CD14-positive monocyte (primary cell): ENCODE results near the gene CDH4. TPM values are rescaled to one million over a fixed set of nuclear protein-coding genes. Genes with fewer than 3 reads are reported as not detected.

Experiments
- DNase-seq, 3 donors: peaks; one replicate each; pipeline ENCODE4 v3.0.0-alpha.2; 2011 to 2022
- H2AFZ ChIP-seq: 2 replicates; pipeline ENCODE4 v1.6.0; 2012; ENCODE audit warnings: mild to moderate bottlenecking, low read depth, low read length, inconsistent platforms; ENCODE audit not compliant: insufficient read depth, poor library complexity, severe bottlenecking
- H3K27ac ChIP-seq, 2 donors: 1 replicate in 1 of 2; 2 replicates in 1 of 2; pipeline ENCODE4 v1.5.1; 2012 to 2013; ENCODE audit warnings: low read length in 2 of 2, control low read depth in 1 of 2, inconsistent platforms in 1 of 2, low read depth in 1 of 2, mild to moderate bottlenecking in 1 of 2
- H3K27me3 ChIP-seq, 2 donors: one replicate each; pipeline versions ENCODE4 v1.6.0 to v1.6.1; 2011 to 2013; ENCODE audit warnings: low read length in 2 of 2; ENCODE audit not compliant: control insufficient read depth in 2 of 2, insufficient read depth in 2 of 2
- H3K36me3 ChIP-seq, 2 donors: replicated peaks in 1 of 2; 1 replicate in 1 of 2; 2 replicates in 1 of 2; pipeline versions ENCODE4 v1.5.1 to v1.6.1; 2012 to 2013; ENCODE audit warnings: low read length in 2 of 2, control low read depth in 1 of 2, inconsistent platforms in 1 of 2, mild to moderate bottlenecking in 1 of 2; ENCODE audit not compliant: insufficient read depth in 2 of 2, control insufficient read depth in 1 of 2
- H3K4me1 ChIP-seq, 2 donors: 1 replicate in 1 of 2; 2 replicates in 1 of 2; pipeline versions ENCODE4 v1.5.1 to v1.6.1; 2012 to 2013; ENCODE audit warnings: low read length in 2 of 2, control low read depth in 1 of 2, inconsistent platforms in 1 of 2, mild to moderate bottlenecking in 1 of 2, moderate library complexity in 1 of 2; ENCODE audit not compliant: insufficient read depth in 2 of 2, control insufficient read depth in 1 of 2
- H3K4me2 ChIP-seq: replicated peaks from 2 replicates; pipeline ENCODE3; 2012; ENCODE audit warnings: low read length, moderate library complexity, mild to moderate bottlenecking; ENCODE audit not compliant: poor library complexity, severe bottlenecking; ENCODE audit errors: extremely low read depth
- H3K4me3 ChIP-seq, 3 experiments: fragments of 200-600 bp in 1 of 3; sonication (generic) in 1 of 3; replicated peaks in 1 of 3; 1 replicate in 2 of 3; 2 replicates in 1 of 3; pipeline ENCODE4 v1.5.1; 2011 to 2013; ENCODE audit warnings: low read length in 3 of 3, mild to moderate bottlenecking in 3 of 3, control low read depth in 2 of 3, low read depth in 2 of 3, inconsistent platforms in 1 of 3, moderate library complexity in 1 of 3
- H3K79me2 ChIP-seq: 2 replicates; pipeline ENCODE4 v1.6.0; 2012; ENCODE audit warnings: mild to moderate bottlenecking, control low read depth, inconsistent platforms, low read length, moderate library complexity; ENCODE audit not compliant: insufficient read depth
- H3K9ac ChIP-seq: 2 replicates; pipeline ENCODE4 v1.6.0; 2017; ENCODE audit warnings: low read length, mild to moderate bottlenecking; ENCODE audit not compliant: insufficient read depth, poor library complexity, severe bottlenecking
- H3K9me3 ChIP-seq, 2 donors: replicated peaks in 1 of 2; 1 replicate in 1 of 2; 2 replicates in 1 of 2; pipeline versions ENCODE4 v1.5.1 to v1.6.1; 2012 to 2013; ENCODE audit warnings: low read length in 2 of 2, control low read depth in 1 of 2; ENCODE audit not compliant: control insufficient read depth in 1 of 2, insufficient read depth in 1 of 2
- H4K20me1 ChIP-seq: 2 replicates; pipeline ENCODE4 v1.6.0; 2012; ENCODE audit warnings: mild to moderate bottlenecking, low read length, control low read depth, moderate library complexity; ENCODE audit not compliant: insufficient read depth
- H3K27ac Mint-ChIP-seq, 7 donors: one replicate each; pipeline ENCODE4 v1.8.0; 2020; ENCODE audit warnings: mild to moderate bottlenecking in 7 of 7, mixed read lengths in 7 of 7, moderate library complexity in 6 of 7, inconsistent platforms in 2 of 7
- H3K27me3 Mint-ChIP-seq, 3 donors: one replicate each; pipeline ENCODE4 v1.8.0; 2021 to 2022; ENCODE audit warnings: low read depth in 3 of 3, mild to moderate bottlenecking in 3 of 3, mixed read lengths in 3 of 3, moderate library complexity in 3 of 3, inconsistent platforms in 1 of 3
- H3K36me3 Mint-ChIP-seq, 2 donors: one replicate each; pipeline ENCODE4 v1.8.0; 2020; ENCODE audit warnings: mixed read lengths in 2 of 2, inconsistent platforms in 1 of 2, mild to moderate bottlenecking in 1 of 2
- H3K4me1 Mint-ChIP-seq: one replicate; pipeline ENCODE4 v1.8.0; 2020; ENCODE audit warnings: mild to moderate bottlenecking, mixed read lengths
- H3K4me3 Mint-ChIP-seq, 2 donors: one replicate each; pipeline ENCODE4 v1.8.0; 2020; ENCODE audit warnings: mild to moderate bottlenecking in 2 of 2, mixed read lengths in 2 of 2, moderate library complexity in 1 of 2
- H3K9me3 Mint-ChIP-seq, 7 donors: one replicate each; pipeline ENCODE4 v1.8.0; 2020 to 2022; ENCODE audit warnings: mixed read lengths in 7 of 7, mild to moderate bottlenecking in 6 of 7, moderate library complexity in 6 of 7, inconsistent platforms in 2 of 7
- WGBS: methylation state at CpG from one replicate; pipeline ENCODE4 v1.1.5; 2013; ENCODE audit warnings: missing lambda C conversion rate; ENCODE audit not compliant: insufficient coverage; 5-methylcytosine and 5-hydroxymethylcytosine counted together
- intact Hi-C, 2 donors: fragments of 100-400 bp; cut with micrococcal nuclease; formaldehyde crosslinking; loops; one replicate each; pipeline versions ENCODE4 v1.15.0 to v1.15.1; 2023
- polyA plus RNA-seq, 3 donors: library from polyadenylated mRNA; depleted of rRNA in 1 of 3; unstranded in 2 of 3; stranded (reverse) in 1 of 3; fragments of 300-500 nt in 2 of 3; fragments of >200 nt in 1 of 3; fragmentation: Illumina TruSeq in 2 of 3; gene quantifications; 1 replicate in 2 of 3; 2 replicates in 1 of 3; pipeline ENCODE4 v1.2.3, GENCODE V29; 2012 to 2021
- TF ChIP-seq, protein P1 (sequence below): fragments of 200-600 bp; IDR thresholded peaks from one replicate; pipeline ENCODE4 v1.8.0; 2022; ENCODE audit warnings: antibody characterized with exemption, mild to moderate bottlenecking

The CDH4 gene
- polyA plus RNA-seq, 3 donors = not detected

DNA sequence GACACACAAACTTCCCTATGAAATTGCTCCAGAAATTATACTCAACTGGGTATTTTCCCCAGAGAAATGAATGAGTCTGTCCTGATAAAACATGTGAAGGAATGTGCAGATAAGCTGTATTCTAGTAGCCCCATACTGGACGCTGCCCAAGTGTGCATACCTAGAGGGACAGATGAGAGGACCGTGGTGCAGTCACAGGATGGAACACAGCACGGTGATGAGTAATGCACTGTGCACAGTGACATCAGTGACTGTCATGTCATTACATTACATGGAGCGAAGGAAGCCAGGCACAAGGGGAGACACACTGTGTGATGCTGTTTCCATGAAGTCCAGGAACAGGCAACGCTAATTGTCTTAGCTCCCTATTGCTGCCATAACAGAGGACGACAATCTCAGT is 155.5 kb downstream of the CDH4 start:
- Histone ChIP-seq H3K9me3 (peaks cover 30 to 82% of the 10 kb centered on the region in 2 donors), H3K27me3 (no peaks in the 10 kb centered on the region), H3K4me2 (no peak overlapping the region), H2AFZ (no peak overlapping the region), H3K4me1 (no peaks in the 10 kb centered on the region), H3K27ac (no peak overlapping the region), H3K4me3 (no peak overlapping the region), H3K36me3 (no peaks in the 10 kb centered on the region), H3K79me2 (no peaks in the 10 kb centered on the region), H4K20me1 (no peaks in the 10 kb centered on the region), H3K9ac (no peak overlapping the region)
- H3K4me1 Mint-ChIP-seq = no peaks in the 10 kb centered on the region
- no peak overlapping the region for H3K4me3 Mint-ChIP-seq
- DNase-seq = no peak
- intact Hi-C loops = no loop called here
- no peaks in the 10 kb centered on the region for H3K27me3 Mint-ChIP-seq
- H3K27ac Mint-ChIP-seq = no peak overlapping the region
- H3K36me3 Mint-ChIP-seq = no peaks in the 10 kb centered on the region
- WGBS = 95% methylated on average over 6 of the region's 6 CpGs
- H3K9me3 Mint-ChIP-seq = peaks cover 12 to 45% (median 35%) of the 10 kb centered on the region in 7 donors
- TF ChIP-seq, protein P1, sequence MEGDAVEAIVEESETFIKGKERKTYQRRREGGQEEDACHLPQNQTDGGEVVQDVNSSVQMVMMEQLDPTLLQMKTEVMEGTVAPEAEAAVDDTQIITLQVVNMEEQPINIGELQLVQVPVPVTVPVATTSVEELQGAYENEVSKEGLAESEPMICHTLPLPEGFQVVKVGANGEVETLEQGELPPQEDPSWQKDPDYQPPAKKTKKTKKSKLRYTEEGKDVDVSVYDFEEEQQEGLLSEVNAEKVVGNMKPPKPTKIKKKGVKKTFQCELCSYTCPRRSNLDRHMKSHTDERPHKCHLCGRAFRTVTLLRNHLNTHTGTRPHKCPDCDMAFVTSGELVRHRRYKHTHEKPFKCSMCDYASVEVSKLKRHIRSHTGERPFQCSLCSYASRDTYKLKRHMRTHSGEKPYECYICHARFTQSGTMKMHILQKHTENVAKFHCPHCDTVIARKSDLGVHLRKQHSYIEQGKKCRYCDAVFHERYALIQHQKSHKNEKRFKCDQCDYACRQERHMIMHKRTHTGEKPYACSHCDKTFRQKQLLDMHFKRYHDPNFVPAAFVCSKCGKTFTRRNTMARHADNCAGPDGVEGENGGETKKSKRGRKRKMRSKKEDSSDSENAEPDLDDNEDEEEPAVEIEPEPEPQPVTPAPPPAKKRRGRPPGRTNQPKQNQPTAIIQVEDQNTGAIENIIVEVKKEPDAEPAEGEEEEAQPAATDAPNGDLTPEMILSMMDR = no peak

DNA sequence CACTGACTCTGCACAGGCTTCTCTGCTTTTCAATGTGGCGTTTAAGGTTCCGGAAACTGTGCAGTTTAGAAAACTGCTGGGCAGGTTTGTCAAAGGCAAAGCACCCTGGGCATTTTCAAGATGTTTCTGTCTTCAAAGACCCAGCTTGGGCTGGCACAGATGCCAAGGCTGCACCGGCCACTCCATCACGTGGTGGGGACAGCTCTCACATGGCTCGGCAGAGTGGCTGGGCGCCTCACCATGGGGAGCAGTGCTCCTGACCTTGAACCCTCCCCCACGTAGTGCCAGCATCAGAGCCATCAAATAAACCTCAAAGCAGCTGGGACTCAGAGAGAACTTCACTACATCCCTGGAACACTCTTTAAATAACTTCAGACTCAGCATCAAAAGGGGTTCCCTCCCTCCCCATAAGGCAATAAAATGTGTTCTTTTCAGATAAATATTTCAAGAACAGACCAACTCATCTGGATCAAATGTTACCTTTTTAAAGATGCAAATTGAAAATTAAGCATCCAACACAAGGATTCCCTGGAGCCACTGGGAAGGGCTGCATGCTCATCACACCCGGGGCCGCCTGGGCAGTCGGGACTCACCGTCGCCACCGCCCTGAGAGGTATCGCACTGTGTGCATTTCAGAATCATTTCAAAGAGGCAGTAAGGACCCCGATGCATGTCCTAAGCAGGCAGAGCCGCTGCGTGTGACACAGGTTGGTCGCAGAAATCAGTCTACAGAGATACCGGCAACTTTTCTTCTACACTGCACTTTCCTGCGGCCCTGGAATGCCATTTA is 157.1 kb downstream of the CDH4 start:
- Histone ChIP-seq H2AFZ (no peak overlapping the region), H3K9me3 (peaks cover 45 to 86% of the 10 kb centered on the region in 2 donors), H3K27me3 (no peaks in the 10 kb centered on the region), H3K27ac (no peak overlapping the region), H3K36me3 (no peaks in the 10 kb centered on the region), H3K9ac (no peak overlapping the region), H3K4me2 (no peak overlapping the region), H3K79me2 (no peaks in the 10 kb centered on the region), H4K20me1 (no peaks in the 10 kb centered on the region), H3K4me1 (no peaks in the 10 kb centered on the region), H3K4me3 (no peak overlapping the region)
- 92% methylated on average over 17 of the region's 20 CpGs for WGBS
- Mint-ChIP-seq H3K36me3 (no peaks in the 10 kb centered on the region), H3K9me3 (peaks cover 16 to 51% (median 39%) of the 10 kb centered on the region in 7 donors), H3K27me3 (no peaks in the 10 kb centered on the region), H3K4me3 (no peak overlapping the region), H3K27ac (no peak overlapping the region), H3K4me1 (no peaks in the 10 kb centered on the region)
- TF ChIP-seq, protein P1 = no peak
- intact Hi-C loops = no loop called here
- no peak for DNase-seq
